Subcutaneous abdominal adipose tissue (tissue), 5 donors: Measurements from ENCODE around the gene PRKCI.
"Not testable (repeated sequence)": the region's sequence is repeated elsewhere in the genome, so short reads cannot be mapped to it uniquely, and the experiment has no call there.

ENCODE experiments used
- H3K27ac ChIP-seq: one replicate; pipeline ENCODE4 v1.7.0; 2013; ENCODE audit warnings: low read depth, mild to moderate bottlenecking, inconsistent platforms, low read length, moderate library complexity
- H3K27me3 ChIP-seq, 5 donors: one replicate each; pipeline ENCODE4 v1.7.0; 2013; ENCODE audit warnings: low read length in 5 of 5, inconsistent platforms in 1 of 5; ENCODE audit not compliant: control insufficient read depth in 5 of 5, insufficient read depth in 4 of 5
- H3K36me3 ChIP-seq, 5 donors: one replicate each; pipeline ENCODE4 v1.7.0; 2013; ENCODE audit warnings: low read length in 5 of 5; ENCODE audit not compliant: control insufficient read depth in 5 of 5, insufficient read depth in 5 of 5
- H3K4me1 ChIP-seq, 5 donors: one replicate each; pipeline ENCODE4 v1.7.0; 2013; ENCODE audit warnings: low read length in 5 of 5, mild to moderate bottlenecking in 3 of 5, moderate library complexity in 1 of 5; ENCODE audit not compliant: control insufficient read depth in 5 of 5, insufficient read depth in 5 of 5
- H3K4me3 ChIP-seq, 5 donors: one replicate each; pipeline ENCODE4 v1.7.0; 2013; ENCODE audit warnings: low read length in 5 of 5, low read depth in 1 of 5
- H3K9ac ChIP-seq, 5 donors: one replicate each; pipeline ENCODE4 v1.7.0; 2013; ENCODE audit warnings: low read length in 5 of 5, mild to moderate bottlenecking in 4 of 5, moderate library complexity in 3 of 5
- H3K9me3 ChIP-seq, 5 donors: one replicate each; pipeline ENCODE4 v1.7.0; 2013; ENCODE audit warnings: low read length in 5 of 5; ENCODE audit not compliant: control insufficient read depth in 5 of 5
- donor health status: healthy.
- donor health status: healthy.
- donor health status: healthy.
- donor health status: healthy.
- donor health status: healthy.

The PRKCI gene

DNA sequence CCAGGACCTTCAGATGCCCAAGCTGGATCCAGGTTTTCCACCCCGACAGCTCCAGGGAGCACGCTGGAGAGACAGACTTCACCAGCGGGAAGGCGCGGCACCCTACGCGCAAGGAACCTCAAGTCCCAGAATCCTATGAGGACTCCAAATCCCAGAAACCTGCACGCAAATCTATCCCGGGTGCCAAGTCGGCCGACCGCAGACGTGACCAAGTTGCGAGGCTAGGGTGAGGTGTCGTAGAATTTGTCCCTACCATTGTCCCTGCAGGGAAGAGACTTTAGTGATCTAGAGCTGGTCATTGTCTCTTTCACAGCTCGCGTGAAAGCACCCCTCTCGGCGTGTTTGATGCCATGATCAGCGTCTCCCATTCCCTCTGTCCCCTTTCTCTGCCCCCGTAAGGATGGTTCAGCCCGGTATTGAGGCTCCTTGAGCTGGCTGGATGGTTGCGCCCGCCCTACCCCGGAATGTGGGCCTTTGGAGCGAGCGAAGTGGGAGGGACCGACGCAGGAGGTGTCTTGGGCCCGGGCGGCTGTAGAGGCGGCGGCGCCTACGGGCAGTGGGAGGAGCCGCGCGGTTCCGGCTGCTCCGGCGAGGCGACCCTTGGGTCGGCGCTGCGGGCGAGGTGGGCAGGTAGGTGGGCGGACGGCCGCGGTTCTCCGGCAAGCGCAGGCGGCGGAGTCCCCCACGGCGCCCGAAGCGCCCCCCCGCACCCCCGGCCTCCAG is at the start of gene PRKCI:
Gene PRKCI (plus strand): TSS at position 501 of the 723 bp plus-strand sequence. CDS start 246 bp downstream, outside the sequence.
- Histone ChIP-seq H3K36me3 (no peaks in the 10 kb centered on the region), H3K27ac (peak within 1 kb of the TSS; percentile 85), H3K4me3 (peak within 1 kb of the TSS; percentile 83 to 93 (median 84)), H3K4me1 (peaks cover 0 to 17% (median 11%) of the 10 kb centered on the region in 5 donors), H3K9ac (peak within 1 kb of the TSS; percentile 0 to 95 (median 88)), H3K9me3 (no peaks in the 10 kb centered on the region), H3K27me3 (no peaks in the 10 kb centered on the region)

DNA sequence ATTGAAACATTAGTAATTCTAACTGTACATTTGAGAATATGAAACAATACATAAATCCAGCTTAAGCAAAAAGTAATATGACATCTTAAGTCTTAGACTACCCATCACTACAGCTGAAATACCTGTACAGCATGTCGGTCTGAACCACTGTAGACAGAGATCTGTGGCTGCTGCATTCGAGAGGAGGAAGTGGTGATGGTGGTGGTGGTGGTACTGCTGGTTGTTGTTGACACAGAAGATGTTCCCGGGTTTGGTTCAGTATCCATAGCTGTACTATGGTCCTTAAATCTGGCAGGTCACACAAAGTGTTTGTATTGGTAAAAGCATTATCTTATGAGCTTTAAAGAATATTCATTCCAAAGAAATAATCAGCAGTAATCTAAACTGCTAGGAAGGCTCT is 43.6 kb upstream of the PRKCI start:
- H3K9ac ChIP-seq: peak overlapping the region in 1 of 5 donors; percentile 48
- H3K27ac ChIP-seq: no peak overlapping the region
- no peaks in the 10 kb centered on the region for H3K27me3 ChIP-seq
- peaks cover 0 to 27% (median 18%) of the 10 kb centered on the region in 5 donors for H3K4me1 ChIP-seq
- peaks cover 20 to 39% (median 30%) of the 10 kb centered on the region in 5 donors for H3K36me3 ChIP-seq
- H3K9me3 ChIP-seq: no peaks in the 10 kb centered on the region
- no peak overlapping the region for H3K4me3 ChIP-seq

DNA sequence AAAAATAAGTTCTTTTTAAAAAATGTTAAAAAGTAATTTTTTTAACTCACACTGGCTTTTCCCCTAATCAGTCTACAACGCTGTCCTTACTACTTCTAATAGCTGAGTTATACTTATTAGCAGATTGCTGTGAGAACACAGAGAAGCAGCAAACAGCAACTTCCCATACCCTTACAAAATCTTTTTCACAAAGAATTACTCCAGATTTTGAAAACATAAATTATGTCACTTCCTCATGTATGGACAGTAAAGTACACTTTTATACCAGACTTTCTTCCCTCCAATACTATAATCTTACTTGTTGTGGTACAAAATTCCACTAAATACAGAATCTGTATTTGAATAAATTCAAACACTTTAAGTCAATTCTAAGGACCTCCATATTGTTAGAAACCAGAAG is 42.8 kb upstream of the PRKCI start:
- Histone ChIP-seq H3K27ac (peak overlapping the region; percentile 95), H3K4me3 (peak overlapping the region in 2 of 5 donors; percentile 85 to 93)

DNA sequence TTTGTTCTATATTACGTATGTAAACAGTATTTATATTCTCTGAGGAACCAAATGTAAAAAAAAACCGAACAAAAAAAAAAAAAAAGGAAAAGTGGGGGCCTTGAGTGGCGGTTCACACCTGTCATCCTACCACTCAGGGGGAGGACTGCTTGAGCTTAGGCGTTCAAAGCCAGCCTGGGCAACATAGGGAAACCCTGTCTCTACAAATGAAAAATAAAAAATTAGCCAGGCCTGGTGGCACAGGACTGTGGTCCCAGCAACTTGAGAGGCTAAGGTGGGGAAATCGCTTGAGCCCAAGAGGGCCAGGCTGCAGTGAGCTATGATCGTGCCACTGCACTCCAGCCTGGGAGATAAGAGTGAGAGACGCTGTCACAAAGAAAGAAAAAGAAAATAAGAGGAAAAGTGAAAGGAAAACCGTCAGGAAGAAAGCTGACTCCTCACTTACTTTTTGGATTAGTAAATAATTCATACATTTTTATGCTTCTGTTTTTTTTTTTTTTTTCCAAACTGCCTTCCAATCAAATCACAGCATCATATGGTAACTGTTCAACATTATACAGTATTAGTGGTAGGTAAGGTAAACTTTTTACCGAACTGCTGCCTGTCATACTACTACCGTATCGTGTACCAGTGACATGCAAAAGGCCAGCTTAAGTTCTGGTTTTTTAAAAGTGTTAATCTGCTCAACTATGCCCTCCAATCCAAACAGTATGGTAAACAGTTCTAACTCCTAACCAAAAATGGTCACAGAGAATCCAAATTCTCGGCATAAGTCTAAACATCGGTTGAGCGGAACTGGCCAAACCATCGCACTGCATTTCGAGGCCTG is 41.9 kb upstream of the PRKCI start:
- H3K4me3 ChIP-seq: peak overlapping the region; percentile 85 to 97 (median 95)
- H3K9me3 ChIP-seq: no peaks in the 10 kb centered on the region

More for the DNA sequence above, 42.8 kb upstream of the PRKCI start:
- Histone ChIP-seq H3K9me3 (no peaks in the 10 kb centered on the region), H3K4me1 (peaks cover 0 to 25% (median 18%) of the 10 kb centered on the region in 5 donors), H3K27me3 (no peaks in the 10 kb centered on the region), H3K36me3 (peaks cover 17 to 35% (median 28%) of the 10 kb centered on the region in 5 donors), H3K9ac (peak overlapping the region; percentile 35 to 98 (median 97))

DNA sequence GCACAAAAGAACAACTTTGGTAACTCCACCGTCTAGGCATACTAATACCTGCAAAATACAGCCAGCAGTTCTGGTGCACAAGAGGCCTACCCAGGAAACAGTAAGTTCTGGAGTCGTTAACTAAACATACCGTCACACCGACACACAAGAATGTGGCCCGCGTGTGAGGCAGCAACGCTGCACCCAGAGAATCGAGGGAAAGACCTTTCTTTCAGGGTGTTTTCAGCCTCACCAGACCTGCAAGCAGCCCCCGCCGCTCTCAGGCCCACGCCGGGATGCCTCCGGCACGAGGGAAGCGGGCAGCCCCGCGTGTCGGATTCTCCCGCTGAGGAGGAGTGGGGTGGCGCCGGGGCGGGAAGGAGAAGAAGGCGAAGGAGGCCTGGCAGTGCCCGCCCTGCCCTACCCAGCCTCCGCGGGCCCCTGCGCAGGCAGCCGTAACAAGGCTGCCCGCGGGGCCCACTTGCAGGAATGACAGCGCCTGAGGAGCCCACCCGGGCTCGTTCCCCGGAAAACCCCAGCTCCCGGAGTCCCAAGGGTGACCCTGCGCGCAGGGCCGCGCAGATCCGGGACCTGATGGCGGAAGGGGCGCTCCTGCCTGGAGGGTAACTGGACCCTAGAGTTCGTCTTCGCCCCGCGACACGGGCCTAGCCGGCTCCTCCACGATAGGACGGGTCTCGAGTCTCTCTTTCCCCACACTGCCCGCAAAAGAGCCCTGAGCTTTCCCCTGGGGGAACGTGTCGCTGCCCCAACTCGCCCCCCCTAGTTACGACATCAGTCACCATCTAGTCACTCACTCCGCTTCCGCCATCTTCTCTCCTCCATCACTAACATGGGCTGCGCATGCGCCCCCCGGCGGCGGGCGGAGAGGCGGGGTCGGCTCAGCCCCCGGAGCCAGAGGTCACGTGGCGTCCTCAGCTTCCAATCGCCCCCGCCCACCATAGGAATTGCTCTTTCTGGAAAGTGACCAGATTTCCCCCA is 41.0 kb upstream of the PRKCI start, which contains the start of gene PHC3:
Gene PHC3 (minus strand): TSS at position 826 of the 978 bp plus-strand sequence. CDS start 18 bp downstream, at position 808.
- peak within 1 kb of the TSS; percentile 85 to 97 (median 95) for H3K4me3 ChIP-seq

More for the DNA sequence above, 41.9 kb upstream of the PRKCI start:
- Histone ChIP-seq H3K27me3 (no peaks in the 10 kb centered on the region), H3K4me1 (peaks cover 0 to 24% (median 18%) of the 10 kb centered on the region in 5 donors), H3K36me3 (peaks cover 9 to 27% (median 23%) of the 10 kb centered on the region in 5 donors), H3K9ac (peak overlapping the region; percentile 97 to 99 (median 98)), H3K27ac (peak overlapping the region; percentile 95)

DNA sequence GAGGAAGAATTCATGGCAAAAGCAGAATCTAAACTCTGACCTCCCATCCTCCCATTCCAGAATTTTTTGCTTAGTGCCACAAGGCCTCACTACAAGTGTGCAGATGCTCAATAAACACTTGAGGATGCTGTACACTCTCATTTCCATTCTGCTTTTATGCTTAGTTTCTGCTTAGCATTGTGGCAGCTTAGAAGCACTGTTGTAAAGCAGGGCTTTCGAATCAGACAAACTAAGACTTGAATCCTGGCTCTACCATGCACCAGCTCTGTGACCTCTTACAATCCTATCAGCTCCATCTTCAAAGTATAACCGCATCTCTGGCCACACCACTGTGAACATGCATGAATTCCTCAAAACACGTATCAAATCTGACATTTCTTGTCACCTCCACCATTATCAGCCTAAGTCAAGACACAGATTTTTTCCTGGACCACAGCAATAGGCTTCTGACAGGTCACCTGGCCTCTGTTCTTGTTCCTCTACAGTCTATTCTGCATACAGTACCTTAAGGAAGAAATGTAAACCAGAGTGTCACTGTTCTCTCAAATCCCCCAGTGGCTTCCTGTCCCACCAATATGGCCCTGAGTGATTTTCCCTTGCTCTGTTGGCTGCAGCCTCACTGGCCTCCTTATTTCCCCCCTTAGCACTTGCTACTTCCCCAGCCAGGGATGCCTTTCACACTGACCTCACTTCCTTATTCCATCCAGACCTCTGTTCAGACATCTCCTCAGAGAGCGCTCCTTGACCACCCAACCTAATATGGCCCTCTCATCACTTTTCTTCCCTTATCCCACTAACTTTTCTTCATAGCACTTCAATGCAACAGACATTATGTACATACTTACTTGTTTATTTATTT is 32.6 kb upstream of the PRKCI start:
- H3K36me3 ChIP-seq: no peaks in the 10 kb centered on the region
- no peaks in the 10 kb centered on the region for H3K9me3 ChIP-seq
- H3K27ac ChIP-seq: no peak overlapping the region
- H3K4me3 ChIP-seq: no peak overlapping the region
- H3K27me3 ChIP-seq: no peaks in the 10 kb centered on the region
- H3K4me1 ChIP-seq: peaks cover 0 to 8% (median 0%) of the 10 kb centered on the region in 5 donors
- peak overlapping the region in 1 of 5 donors; percentile 44 for H3K9ac ChIP-seq

More for the DNA sequence above, 41.0 kb upstream of the PRKCI start, which contains the start of gene PHC3:
- Histone ChIP-seq H3K9ac (peak within 1 kb of the TSS; percentile 97 to 99 (median 98)), H3K27ac (peak within 1 kb of the TSS; percentile 95), H3K36me3 (peaks cover 9 to 21% (median 19%) of the 10 kb centered on the region in 5 donors), H3K4me1 (peaks cover 0 to 24% (median 18%) of the 10 kb centered on the region in 5 donors), H3K9me3 (no peaks in the 10 kb centered on the region), H3K27me3 (no peaks in the 10 kb centered on the region)

DNA sequence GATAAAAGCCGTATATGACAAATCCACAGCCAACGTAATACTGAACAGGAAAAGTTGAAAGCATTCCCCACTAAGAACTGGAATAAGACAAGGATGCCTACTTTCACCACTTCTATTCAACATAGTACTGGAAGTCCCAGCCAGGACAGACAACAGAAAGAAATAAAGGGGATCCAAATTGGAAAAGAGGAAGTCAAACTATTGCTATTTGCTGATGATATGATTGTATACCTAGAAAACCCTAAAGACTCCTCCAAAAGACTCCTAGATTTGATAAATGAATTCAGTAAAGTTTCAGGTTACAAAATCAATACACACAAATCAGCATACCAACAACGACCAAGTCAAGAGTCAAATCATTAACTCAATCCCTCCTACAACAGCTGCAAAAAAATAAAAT is 26.5 kb upstream of the PRKCI start:
- not testable (repeated sequence) for H3K27me3 ChIP-seq, H3K36me3 ChIP-seq, H3K4me3 ChIP-seq, H3K27ac ChIP-seq, H3K9me3 ChIP-seq, H3K4me1 ChIP-seq, H3K9ac ChIP-seq

DNA sequence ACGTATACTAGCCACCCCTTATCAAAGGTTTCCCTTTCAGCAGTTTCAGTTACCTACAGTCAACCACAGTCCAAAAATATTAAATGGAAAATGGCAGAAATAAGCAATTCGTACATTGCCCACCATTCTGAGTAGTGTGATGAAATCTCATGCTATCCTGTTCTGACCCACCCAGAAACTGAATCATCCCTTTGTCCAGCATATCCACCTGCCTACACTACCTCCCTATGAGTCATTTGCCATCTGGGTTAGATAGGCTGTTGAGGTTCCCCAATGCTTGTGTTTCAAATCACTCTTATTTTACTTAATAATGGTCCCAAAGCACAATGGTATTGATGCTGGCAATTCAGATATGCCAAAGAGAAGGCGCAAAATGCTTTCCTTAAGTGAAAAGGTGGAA is 25.4 kb upstream of the PRKCI start:
- Histone ChIP-seq H3K4me1 (no peaks in the 10 kb centered on the region), H3K27me3 (no peaks in the 10 kb centered on the region), H3K9me3 (no peaks in the 10 kb centered on the region), H3K27ac (no peak overlapping the region), H3K4me3 (no peak overlapping the region), H3K36me3 (no peaks in the 10 kb centered on the region), H3K9ac (no peak overlapping the region)
